Spleen (tissue), 11 donors: ENCODE results near the gene MMP15. TPM values are rescaled to one million over a fixed set of nuclear protein-coding genes. Genes with fewer than 3 reads are reported as not detected.

ENCODE experiments used
- DNase-seq: peaks from one replicate; pipeline ENCODE4 v3.0.0-alpha.2; 2020
- H3K27ac ChIP-seq, 8 donors: fragments of 200-600 bp; sonication (generic) in 7 of 8; 1 replicate in 4 of 8; 2 replicates in 4 of 8; pipeline versions ENCODE4 v1.5.0 to v1.8.0; 2016 to 2021; ENCODE audit warnings: inconsistent platforms in 4 of 8, mild to moderate bottlenecking in 4 of 8, moderate library complexity in 1 of 8
- H3K27me3 ChIP-seq, 7 donors: fragments of 200-600 bp; sonication (generic) in 6 of 7; replicated peaks in 1 of 7; 1 replicate in 4 of 7; 2 replicates in 3 of 7; pipeline versions ENCODE4 v1.5.0 to v1.8.0; 2016 to 2021; ENCODE audit warnings: inconsistent platforms in 3 of 7, mild to moderate bottlenecking in 1 of 7
- H3K36me3 ChIP-seq, 6 donors: fragments of 200-600 bp; sonication (generic) in 5 of 6; 1 replicate in 4 of 6; 2 replicates in 2 of 6; pipeline versions ENCODE4 v1.5.0 to v1.8.0; 2016 to 2021; ENCODE audit warnings: inconsistent platforms in 2 of 6
- H3K4me1 ChIP-seq, 6 donors: fragments of 200-600 bp; sonication (generic) in 5 of 6; 1 replicate in 3 of 6; 2 replicates in 3 of 6; pipeline versions ENCODE4 v1.5.0 to v1.8.0; 2016 to 2021; ENCODE audit warnings: inconsistent platforms in 3 of 6
- H3K4me3 ChIP-seq, 8 donors: fragments of 200-600 bp; sonication (generic) in 7 of 8; 1 replicate in 4 of 8; 2 replicates in 4 of 8; pipeline versions ENCODE4 v1.5.0 to v1.8.0; 2016 to 2021; ENCODE audit warnings: inconsistent platforms in 4 of 8, mild to moderate bottlenecking in 4 of 8, moderate library complexity in 2 of 8
- H3K9me3 ChIP-seq, 8 donors: fragments of 200-600 bp; sonication (generic) in 7 of 8; 1 replicate in 4 of 8; 2 replicates in 4 of 8; pipeline versions ENCODE4 v1.5.0 to v1.8.0; 2016 to 2021; ENCODE audit warnings: inconsistent platforms in 4 of 8
- POLR2A ChIP-seq, 3 donors: fragments of 450-650 bp; IDR thresholded peaks; one replicate each; pipeline ENCODE4 v1.5.1; 2017; ENCODE audit warnings: antibody characterized with exemption in 3 of 3, mild to moderate bottlenecking in 1 of 3
- POLR2AphosphoS5 ChIP-seq, 3 donors: sonication (generic); formaldehyde crosslinking; IDR thresholded peaks; one replicate each; pipeline ENCODE4 v1.5.1; 2017; ENCODE audit warnings: antibody characterized with exemption in 3 of 3
- WGBS, 5 donors: extraction: QIAGEN DNeasy Blood & Tissue Kit in 3 of 5; methylation state at CpG; one replicate each; pipeline versions ENCODE4 v1.1.5 to v1.1.7; 2013 to 2018; 5-methylcytosine and 5-hydroxymethylcytosine counted together
- intact Hi-C: fragments of 100-400 bp; cut with DNase I; formaldehyde crosslinking; loops from one replicate; pipeline ENCODE4 v1.15.0; 2023; ENCODE audit warnings: low total_unique reads
- polyA plus RNA-seq, 3 donors: library from polyadenylated mRNA; stranded (reverse); fragments of 200-250 nt; gene quantifications; one replicate each; pipeline ENCODE4 v1.2.1, GENCODE V29; 2013
- total RNA-seq, 7 donors: library from RNA; depleted of rRNA in 3 of 7; stranded (reverse); fragments of >200 nt in 3 of 7; fragmentation: NEBNext Ultra II Directional in 4 of 7; extraction: Animal tissue kit (Norgen Biotek cat#: 25700) in 4 of 7; gene quantifications; one replicate each; pipeline versions ENCODE4 v1.1.0 to v1.2.1, GENCODE V29; 2016 to 2021
- TF ChIP-seq, protein P1 (sequence below), 11 experiments: fragments of 200-600 bp in 7 of 11; fragments of 450-650 bp in 4 of 11; sonication (generic) in 4 of 11; IDR thresholded peaks in 8 of 11; conservative IDR thresholded peaks in 3 of 11; 1 replicate in 7 of 11; 2 replicates in 4 of 11; pipeline versions ENCODE4 v1.4.0 to v1.8.0; 2016 to 2021; ENCODE audit warnings: antibody characterized with exemption in 11 of 11, inconsistent platforms in 4 of 11, mild to moderate bottlenecking in 1 of 11
- donor health status: healthy with polysubstance abuse.
- donor health status: DM: no; HTN: no; CAD: no; lungs with moderate emphysema.
- donor health status: DM: no; HTN: no; CAD: no.
- donor health status: Bipolar disorder and iron deficiency.
- donor health status: healthy.
- donor health status: DM: no; HTN: no; CAD: no.
- donor health status: DM: yes; HTN: yes; CAD: no.

MMP15 gene
- total and polyA plus RNA-seq, 10 donors = 2.3 to 24.2 (median 14.0) TPM

DNA sequence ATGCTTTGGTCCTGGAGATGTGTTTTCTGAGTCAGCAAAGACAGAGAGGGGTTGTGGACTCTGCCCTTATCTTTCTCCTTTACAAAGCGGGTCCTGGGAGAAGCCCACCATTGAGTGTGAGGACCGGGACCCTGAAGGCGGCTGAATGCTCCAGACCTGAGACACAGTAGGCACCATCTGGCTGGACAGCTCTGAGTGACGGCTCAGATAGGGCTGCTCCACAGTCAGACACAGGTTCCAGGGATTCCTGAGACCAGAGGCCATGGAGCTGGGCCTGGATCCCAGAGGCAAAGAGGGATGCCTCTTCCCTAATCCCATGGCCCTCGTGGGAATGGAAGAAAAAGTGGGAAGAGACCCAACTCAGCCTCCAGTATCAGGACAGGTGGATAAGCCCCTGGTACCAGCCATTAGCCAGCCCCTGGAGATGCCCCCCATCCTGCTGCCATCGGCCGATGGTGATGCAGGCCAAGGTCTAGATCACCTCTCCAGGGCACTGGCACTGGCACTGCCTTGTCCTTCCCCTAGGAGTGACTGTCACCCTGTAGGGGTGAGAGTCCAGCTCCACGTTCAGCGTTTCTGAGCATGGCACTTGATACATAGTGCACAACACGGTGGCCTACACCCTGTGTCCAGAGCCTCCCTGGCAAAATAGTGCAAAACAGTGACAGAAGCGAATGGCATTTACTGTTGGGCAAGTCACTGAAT lies 4.7 kb downstream of the MMP15 start:
- Histone ChIP-seq H3K4me1 (peaks cover 20 to 94% (median 62%) of the 10 kb centered on the region in 6 donors), H3K9me3 (no peaks in the 10 kb centered on the region), H3K36me3 (no peaks in the 10 kb centered on the region), H3K27ac (peak overlapping the region in 1 of 8 donors; percentile 26), H3K27me3 (peaks cover 0 to 37% (median 18%) of the 10 kb centered on the region in 7 donors), H3K4me3 (no peak overlapping the region)
- 79 to 87% (median 84%) methylated on average over 10 to 11 of the region's 11 CpGs for WGBS, 5 donors
- DNase-seq = no peak
- TF ChIP-seq POLR2AphosphoS5 (IDR thresholded peaks at IDR 0.05) (no peak), POLR2A (IDR thresholded peaks at IDR 0.05) (no peak)
- TF ChIP-seq, protein P1, sequence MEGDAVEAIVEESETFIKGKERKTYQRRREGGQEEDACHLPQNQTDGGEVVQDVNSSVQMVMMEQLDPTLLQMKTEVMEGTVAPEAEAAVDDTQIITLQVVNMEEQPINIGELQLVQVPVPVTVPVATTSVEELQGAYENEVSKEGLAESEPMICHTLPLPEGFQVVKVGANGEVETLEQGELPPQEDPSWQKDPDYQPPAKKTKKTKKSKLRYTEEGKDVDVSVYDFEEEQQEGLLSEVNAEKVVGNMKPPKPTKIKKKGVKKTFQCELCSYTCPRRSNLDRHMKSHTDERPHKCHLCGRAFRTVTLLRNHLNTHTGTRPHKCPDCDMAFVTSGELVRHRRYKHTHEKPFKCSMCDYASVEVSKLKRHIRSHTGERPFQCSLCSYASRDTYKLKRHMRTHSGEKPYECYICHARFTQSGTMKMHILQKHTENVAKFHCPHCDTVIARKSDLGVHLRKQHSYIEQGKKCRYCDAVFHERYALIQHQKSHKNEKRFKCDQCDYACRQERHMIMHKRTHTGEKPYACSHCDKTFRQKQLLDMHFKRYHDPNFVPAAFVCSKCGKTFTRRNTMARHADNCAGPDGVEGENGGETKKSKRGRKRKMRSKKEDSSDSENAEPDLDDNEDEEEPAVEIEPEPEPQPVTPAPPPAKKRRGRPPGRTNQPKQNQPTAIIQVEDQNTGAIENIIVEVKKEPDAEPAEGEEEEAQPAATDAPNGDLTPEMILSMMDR (IDR thresholded peaks at IDR 0.05 in 8 of 11, conservative IDR thresholded peaks at IDR 0.05 in 3 of 11) = no peak
- intact Hi-C loops = no loop called here

- no peak overlapping the region for H3K4me3 ChIP-seq
- H3K4me1 ChIP-seq = peaks cover 20 to 94% (median 54%) of the 10 kb centered on the region in 6 donors
- DNase-seq = no peak
- intact Hi-C loops = no loop called here
- H3K27me3 ChIP-seq = peaks cover 0 to 28% (median 15%) of the 10 kb centered on the region in 7 donors
- H3K36me3 ChIP-seq = no peaks in the 10 kb centered on the region
- H3K9me3 ChIP-seq = no peaks in the 10 kb centered on the region
- no peak for TF ChIP-seq POLR2AphosphoS5 (IDR thresholded peaks at IDR 0.05)
- TF ChIP-seq POLR2A (IDR thresholded peaks at IDR 0.05) = no peak
- TF ChIP-seq, protein P1 (IDR thresholded peaks at IDR 0.05 in 8 of 11, conservative IDR thresholded peaks at IDR 0.05 in 3 of 11) = no peak
- peak overlapping the region in 1 of 8 donors; percentile 26 for H3K27ac ChIP-seq
- 55 to 72% (median 61%) methylated on average over 13 to 14 of the region's 14 CpGs for WGBS, 5 donors
These were observed 5.7 kb downstream of the MMP15 start for GRCh38 chr16:58031016-58031800.

DNA sequence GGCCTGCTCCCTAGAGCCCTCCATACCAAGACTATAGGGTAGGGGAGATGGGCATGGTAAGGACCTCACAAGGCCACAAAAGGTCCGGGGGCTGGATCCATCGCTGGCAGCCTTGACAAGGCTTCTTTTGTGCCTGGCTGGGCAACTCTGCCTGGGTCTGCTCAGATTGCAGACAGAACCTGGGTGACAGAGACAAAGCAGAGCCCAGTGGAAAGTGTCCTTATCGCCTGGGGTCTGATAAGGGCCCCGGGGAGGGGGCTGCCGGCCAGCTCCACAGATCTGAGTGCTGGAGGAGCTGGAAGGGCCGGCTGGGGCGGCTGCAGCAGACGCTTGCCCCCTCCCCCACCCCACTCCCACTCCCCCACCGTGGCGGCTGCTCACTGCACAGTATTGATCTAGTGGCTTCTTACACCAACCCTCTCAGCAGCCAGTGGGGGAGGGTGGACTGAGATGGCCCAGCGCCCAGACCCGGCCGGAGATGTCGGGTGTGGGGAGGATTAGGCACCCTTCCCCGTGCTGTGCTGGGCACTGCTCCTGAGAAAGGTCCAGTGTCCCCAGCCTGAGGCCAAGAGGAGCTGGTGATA lies 7.2 kb downstream of the MMP15 start:
- TF ChIP-seq, protein P1 (IDR thresholded peaks at IDR 0.05 in 8 of 11, conservative IDR thresholded peaks at IDR 0.05 in 3 of 11) = no peak
- TF ChIP-seq POLR2AphosphoS5 (IDR thresholded peaks at IDR 0.05) (no peak), POLR2A (IDR thresholded peaks at IDR 0.05) (no peak)
- intact Hi-C loops = no loop called here
- no peak for DNase-seq
- Histone ChIP-seq H3K27ac (peak overlapping the region in 3 of 8 donors; percentile 0 to 31 (median 8)), H3K9me3 (no peaks in the 10 kb centered on the region), H3K4me1 (peaks cover 13 to 84% (median 40%) of the 10 kb centered on the region in 6 donors), H3K27me3 (peaks cover 0 to 12% (median under 1%) of the 10 kb centered on the region in 7 donors), H3K4me3 (no peak overlapping the region), H3K36me3 (peaks cover 0 to 5% (median 0%) of the 10 kb centered on the region in 6 donors)
- WGBS, 5 donors = 58 to 78% (median 72%) methylated on average over 9 to 15 of the region's 15 CpGs
